Measurements from ENCODE around the gene OPCML.

OPCML gene

GRCh38 chr11:132579634-132580327 lies 952.5 kb downstream of the OPCML start:
- no peak for DNase-seq (ENCODE audit: low spot score)
- TF ChIP-seq CTCF (IDR thresholded peaks at IDR 0.05; ENCODE audit: borderline replicate concordance, control extremely low read depth, extremely low read depth, insufficient read depth, missing control alignments) = no peak
- in situ Hi-C loops (cut with MboI; ENCODE audit: low sequenced_read_pairs, unreplicated experiment) = no loop called here

GRCh38 chr11:132579136-132579535 lies 953.2 kb downstream of the OPCML start:
- no peak for TF ChIP-seq CTCF (IDR thresholded peaks at IDR 0.05; ENCODE audit: borderline replicate concordance, control extremely low read depth, extremely low read depth, insufficient read depth, missing control alignments)
- DNase-seq (ENCODE audit: low spot score) = no peak
- in situ Hi-C loops (cut with MboI; ENCODE audit: low sequenced_read_pairs, unreplicated experiment) = no loop called here

GRCh38 chr11:132578580-132578979 lies 953.7 kb downstream of the OPCML start:
- TF ChIP-seq CTCF (IDR thresholded peaks at IDR 0.05; ENCODE audit: borderline replicate concordance, control extremely low read depth, extremely low read depth, insufficient read depth, missing control alignments) = no peak
- DNase-seq (ENCODE audit: low spot score) = no peak
- in situ Hi-C loops (cut with MboI; ENCODE audit: low sequenced_read_pairs, unreplicated experiment) = no loop called here

- TF ChIP-seq CTCF (IDR thresholded peaks at IDR 0.05; ENCODE audit: borderline replicate concordance, control extremely low read depth, extremely low read depth, insufficient read depth, missing control alignments) = no peak
- DNase-seq (ENCODE audit: low spot score) = no peak
- in situ Hi-C loops (cut with MboI; ENCODE audit: low sequenced_read_pairs, unreplicated experiment) = no loop called here
These were observed 955.6 kb downstream of the OPCML start for GRCh38 chr11:132576706-132577105.

GRCh38 chr11:132564091-132564885 lies 968.0 kb downstream of the OPCML start:
- no peak for TF ChIP-seq CTCF (IDR thresholded peaks at IDR 0.05; ENCODE audit: borderline replicate concordance, control extremely low read depth, extremely low read depth, insufficient read depth, missing control alignments)
- DNase-seq (ENCODE audit: low spot score) = no peak
- in situ Hi-C loops (cut with MboI; ENCODE audit: low sequenced_read_pairs, unreplicated experiment) = no loop called here

- in situ Hi-C loops (cut with MboI; ENCODE audit: low sequenced_read_pairs, unreplicated experiment) = no loop called here
- TF ChIP-seq CTCF (IDR thresholded peaks at IDR 0.05; ENCODE audit: borderline replicate concordance, control extremely low read depth, extremely low read depth, insufficient read depth, missing control alignments) = no peak
- DNase-seq (ENCODE audit: low spot score) = no peak
These were observed 969.3 kb downstream of the OPCML start for GRCh38 chr11:132563050-132563449.
